Measurements from ENCODE around the gene TTLL10. TPM values are rescaled to one million over a fixed set of nuclear protein-coding genes. Genes with fewer than 3 reads are reported as not detected.

Gene TTLL10
- total and polyA plus RNA-seq, 2 experiments from 2014 or later = not detected

DNA sequence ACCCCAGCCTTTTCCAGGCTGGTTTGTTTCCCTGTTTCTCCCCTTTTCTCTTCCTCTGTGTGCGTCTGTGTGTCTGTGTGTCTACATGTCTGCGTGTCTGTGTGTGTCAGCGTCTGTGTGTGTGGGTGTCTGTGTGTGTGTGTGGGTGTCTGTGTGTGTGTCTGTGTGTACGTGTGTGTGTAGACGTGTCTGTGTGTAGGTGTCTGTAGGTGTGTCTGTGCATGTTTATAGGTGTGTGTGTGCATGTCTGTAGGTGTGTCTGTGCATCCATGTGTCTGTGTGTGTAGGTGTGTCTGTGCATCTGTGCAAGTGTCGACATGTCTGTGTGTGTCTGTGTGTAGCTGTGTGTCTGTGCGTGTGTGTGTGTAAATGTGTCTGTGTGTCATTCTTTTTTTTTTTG, 3.3 kb downstream of the TTLL10 start:
- no peak overlapping the region for H3K4me2 ChIP-seq (ENCODE audit: unreplicated experiment)
- no peak overlapping the region for H2AFZ ChIP-seq
- no peaks in the 10 kb centered on the region for H3K4me1 ChIP-seq (ENCODE audit: insufficient read depth)
- H3K9ac ChIP-seq = no peak overlapping the region
- H4K20me1 ChIP-seq (ENCODE audit: insufficient read depth) = no peaks in the 10 kb centered on the region
- in situ Hi-C loops (cut with MboI) = no loop called here
- no peak overlapping the region for H3K27ac ChIP-seq
- H3K27me3 ChIP-seq (replicated peaks; ENCODE audit: insufficient read depth) = peaks cover 33% of the 10 kb centered on the region
- no peak for DNase-seq
- H3K36me3 ChIP-seq (ENCODE audit: low read depth) = no peaks in the 10 kb centered on the region
- no peaks in the 10 kb centered on the region for H3K9me2 ChIP-seq (ENCODE audit: insufficient read depth)
- no peaks in the 10 kb centered on the region for H3K79me2 ChIP-seq (ENCODE audit: insufficient read depth)
- TF ChIP-seq EZH2 (IDR thresholded peaks at IDR 0.05; ENCODE audit: insufficient read depth, poor library complexity, severe bottlenecking) (no peak), EZH2phosphoT487 (IDR thresholded peaks at IDR 0.05; ENCODE audit: insufficient read depth, low read depth) (no peak)
- H3K9me3 ChIP-seq (ENCODE audit: low read depth) = no peaks in the 10 kb centered on the region
- no peaks in the 10 kb centered on the region for H3F3A ChIP-seq (ENCODE audit: insufficient read depth)
- no peak overlapping the region for H3K4me3 ChIP-seq
- 53 to 58% methylated on average over 7 of the region's 7 CpGs for WGBS, 2 experiments (ENCODE audit: low coverage in 1 of 2, low lambda C conversion rate in 2 of 2, missing lambda C conversion rate in 2 of 2)

DNA sequence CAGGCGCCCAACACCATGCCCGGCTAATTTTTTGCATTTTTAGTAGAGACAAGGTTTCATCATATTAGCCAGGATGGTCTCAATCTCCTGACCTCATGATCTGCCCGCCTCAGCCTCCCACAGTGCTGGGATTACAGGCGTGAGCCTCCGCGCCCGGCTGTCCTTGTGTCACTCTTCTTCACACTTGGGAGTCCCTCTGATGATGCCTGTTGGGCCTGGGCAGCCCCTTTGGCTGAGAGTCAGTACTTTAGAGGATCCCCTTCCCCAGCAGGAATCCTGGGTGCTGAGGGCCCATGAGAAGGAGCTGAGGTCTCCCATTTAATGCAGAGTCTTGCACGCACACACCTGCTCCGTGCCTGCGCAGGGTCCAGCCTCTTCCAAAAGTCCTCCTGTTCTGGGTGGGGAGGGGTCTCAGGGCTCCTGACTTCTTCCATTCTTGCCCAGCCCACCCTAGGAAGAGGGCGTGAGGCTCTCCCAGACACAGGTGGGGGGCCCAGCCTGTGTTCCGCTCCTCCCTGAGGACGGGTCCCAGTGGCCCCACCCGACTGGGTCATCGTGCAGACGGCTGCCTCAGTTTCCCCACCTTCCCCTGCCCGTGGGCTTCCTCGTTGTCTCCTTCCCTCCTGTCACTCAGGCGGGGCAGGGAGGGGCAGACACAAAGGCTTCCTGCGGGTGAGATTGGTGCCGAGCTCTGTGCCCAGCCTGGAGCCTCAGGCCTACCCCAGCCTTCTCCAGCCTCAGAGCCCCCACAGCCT, 3.9 kb downstream of the TTLL10 start:
- H3K4me3 ChIP-seq = no peak overlapping the region
- in situ Hi-C loops (cut with MboI) = no loop called here
- no peak overlapping the region for H2AFZ ChIP-seq
- no peaks in the 10 kb centered on the region for H4K20me1 ChIP-seq (ENCODE audit: insufficient read depth)
- H3K9ac ChIP-seq = no peak overlapping the region
- H3K36me3 ChIP-seq (ENCODE audit: low read depth) = no peaks in the 10 kb centered on the region
- DNase-seq = no peak
- H3K27me3 ChIP-seq (replicated peaks; ENCODE audit: insufficient read depth) = peaks cover 33% of the 10 kb centered on the region
- WGBS, 2 experiments (ENCODE audit: low coverage in 1 of 2, low lambda C conversion rate in 2 of 2, missing lambda C conversion rate in 2 of 2) = 56 to 60% methylated on average over 17 to 21 of the region's 21 CpGs
- no peaks in the 10 kb centered on the region for H3K79me2 ChIP-seq (ENCODE audit: insufficient read depth)
- no peaks in the 10 kb centered on the region for H3K9me3 ChIP-seq (ENCODE audit: low read depth)
- no peak for TF ChIP-seq EZH2 (IDR thresholded peaks at IDR 0.05; ENCODE audit: insufficient read depth, poor library complexity, severe bottlenecking)
- TF ChIP-seq EZH2phosphoT487 (IDR thresholded peaks at IDR 0.05; ENCODE audit: insufficient read depth, low read depth) = no peak
- no peak overlapping the region for H3K4me2 ChIP-seq (ENCODE audit: unreplicated experiment)
- H3K9me2 ChIP-seq (ENCODE audit: insufficient read depth) = no peaks in the 10 kb centered on the region
- no peak overlapping the region for H3K27ac ChIP-seq
- no peaks in the 10 kb centered on the region for H3K4me1 ChIP-seq (ENCODE audit: insufficient read depth)
- H3F3A ChIP-seq (ENCODE audit: insufficient read depth) = no peaks in the 10 kb centered on the region

DNA sequence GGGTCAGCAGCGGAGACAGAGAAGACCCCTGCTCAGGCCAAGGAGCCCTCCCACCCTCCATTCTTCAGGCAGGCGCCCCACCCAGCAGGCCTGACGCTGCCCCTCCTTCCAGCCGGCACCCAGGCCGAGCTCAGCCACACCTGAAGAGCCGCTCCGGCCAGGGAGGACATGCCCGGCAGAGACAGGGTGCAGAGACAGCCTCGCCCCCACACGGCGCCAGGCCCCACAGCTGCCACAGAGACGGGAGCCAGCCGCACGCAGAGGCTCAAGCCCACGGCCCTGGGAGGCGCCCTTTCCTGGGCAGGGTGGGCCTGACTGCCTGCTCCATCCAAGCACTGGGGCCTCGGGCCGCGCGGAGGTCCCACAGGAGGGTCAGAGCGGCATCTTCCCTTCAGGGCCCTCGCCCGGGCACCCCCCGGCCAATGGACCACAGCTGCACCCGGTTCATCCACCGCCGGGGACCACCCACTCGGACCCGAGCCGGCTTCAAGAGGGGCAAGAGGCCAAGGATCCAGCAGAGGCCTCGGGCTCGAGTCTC, 5.2 kb downstream of the TTLL10 start:
- no peak overlapping the region for H3K4me2 ChIP-seq (ENCODE audit: unreplicated experiment)
- no peak for TF ChIP-seq EZH2 (IDR thresholded peaks at IDR 0.05; ENCODE audit: insufficient read depth, poor library complexity, severe bottlenecking)
- no peak overlapping the region for H3K27ac ChIP-seq
- H3F3A ChIP-seq (ENCODE audit: insufficient read depth) = no peaks in the 10 kb centered on the region
- H3K9ac ChIP-seq = no peak overlapping the region
- H3K4me1 ChIP-seq (ENCODE audit: insufficient read depth) = no peaks in the 10 kb centered on the region
- H2AFZ ChIP-seq = no peak overlapping the region
- 72 to 76% methylated on average over 26 to 29 of the region's 32 CpGs for WGBS, 2 experiments (ENCODE audit: low coverage in 1 of 2, low lambda C conversion rate in 2 of 2, missing lambda C conversion rate in 2 of 2)
- no peaks in the 10 kb centered on the region for H4K20me1 ChIP-seq (ENCODE audit: insufficient read depth)
- no peaks in the 10 kb centered on the region for H3K9me2 ChIP-seq (ENCODE audit: insufficient read depth)
- in situ Hi-C loops (cut with MboI) = no loop called here
- no peaks in the 10 kb centered on the region for H3K9me3 ChIP-seq (ENCODE audit: low read depth)
- no peaks in the 10 kb centered on the region for H3K36me3 ChIP-seq (ENCODE audit: low read depth)
- H3K4me3 ChIP-seq = no peak overlapping the region
- DNase-seq = no peak
- H3K27me3 ChIP-seq (replicated peaks; ENCODE audit: insufficient read depth) = peaks cover 26% of the 10 kb centered on the region
- no peaks in the 10 kb centered on the region for H3K79me2 ChIP-seq (ENCODE audit: insufficient read depth)

DNA sequence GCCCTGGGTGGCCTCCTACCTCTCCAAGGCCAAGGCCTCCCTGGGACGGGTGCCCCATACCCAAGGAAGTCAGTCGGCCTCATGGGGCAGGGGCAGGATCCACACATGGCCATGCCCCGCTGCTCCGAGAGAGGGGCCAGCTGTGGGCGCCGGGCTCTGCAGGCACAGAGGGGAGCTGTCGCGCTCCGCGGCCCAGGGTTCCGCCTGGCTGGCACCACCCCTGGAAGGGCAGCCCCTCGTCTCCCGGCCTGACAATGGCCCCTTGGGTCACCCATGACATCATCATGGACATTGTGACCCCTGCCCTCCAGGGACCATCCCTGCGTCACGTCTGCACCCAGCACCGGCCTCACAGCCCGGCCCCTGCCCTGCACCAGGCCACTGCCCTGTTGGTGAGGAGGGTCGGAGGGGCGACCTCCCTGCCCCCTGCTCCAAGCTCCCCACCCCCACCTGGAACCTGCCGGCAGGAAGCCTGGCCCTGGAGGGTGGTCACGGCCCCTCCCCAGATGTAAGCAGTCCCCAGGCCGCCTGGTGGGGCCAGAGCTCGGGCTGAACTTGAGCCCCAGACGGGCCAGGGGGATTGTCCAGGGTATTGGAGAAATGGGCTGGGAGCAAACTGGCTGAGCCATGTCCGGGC, 5.8 kb downstream of the TTLL10 start:
- no peak overlapping the region for H3K27ac ChIP-seq
- DNase-seq = no peak
- H3K27me3 ChIP-seq (replicated peaks; ENCODE audit: insufficient read depth) = peaks cover 21% of the 10 kb centered on the region
- in situ Hi-C loops (cut with MboI) = no loop called here
- no peak overlapping the region for H2AFZ ChIP-seq
- TF ChIP-seq EZH2phosphoT487 (IDR thresholded peaks at IDR 0.05; ENCODE audit: insufficient read depth, low read depth) (no peak), EZH2 (IDR thresholded peaks at IDR 0.05; ENCODE audit: insufficient read depth, poor library complexity, severe bottlenecking) (no peak)
- 60 to 66% methylated on average over 19 to 25 of the region's 25 CpGs for WGBS, 2 experiments (ENCODE audit: low coverage in 1 of 2, low lambda C conversion rate in 2 of 2, missing lambda C conversion rate in 2 of 2)
- no peaks in the 10 kb centered on the region for H3K9me2 ChIP-seq (ENCODE audit: insufficient read depth)
- no peak overlapping the region for H3K9ac ChIP-seq
- no peaks in the 10 kb centered on the region for H3F3A ChIP-seq (ENCODE audit: insufficient read depth)
- H3K4me1 ChIP-seq (ENCODE audit: insufficient read depth) = no peaks in the 10 kb centered on the region
- no peaks in the 10 kb centered on the region for H3K79me2 ChIP-seq (ENCODE audit: insufficient read depth)
- no peak overlapping the region for H3K4me3 ChIP-seq
- H3K36me3 ChIP-seq (ENCODE audit: low read depth) = no peaks in the 10 kb centered on the region
- no peaks in the 10 kb centered on the region for H3K9me3 ChIP-seq (ENCODE audit: low read depth)
- H4K20me1 ChIP-seq (ENCODE audit: insufficient read depth) = no peaks in the 10 kb centered on the region
- H3K4me2 ChIP-seq (ENCODE audit: unreplicated experiment) = no peak overlapping the region

Measured in GM23248 (cell line).